GM21526 (cell line): ENCODE measurements around the gene HMGCS1.
"Not testable (repeated sequence)": the region's sequence is repeated elsewhere in the genome, so short reads cannot be mapped to it uniquely, and the experiment has no call there.

Source experiments
- ATAC-seq: cut with Tn5 transposase; IDR thresholded peaks from one replicate; pipeline ENCODE4 v1.9.1; 2021; ENCODE audit warnings: moderate library complexity; ENCODE audit not compliant: unreplicated experiment, low FRiP score

HMGCS1 gene

GRCh38 chr5:43313854-43314457 is 744 bp upstream of the HMGCS1 start:
- ATAC-seq: no peak

DNA sequence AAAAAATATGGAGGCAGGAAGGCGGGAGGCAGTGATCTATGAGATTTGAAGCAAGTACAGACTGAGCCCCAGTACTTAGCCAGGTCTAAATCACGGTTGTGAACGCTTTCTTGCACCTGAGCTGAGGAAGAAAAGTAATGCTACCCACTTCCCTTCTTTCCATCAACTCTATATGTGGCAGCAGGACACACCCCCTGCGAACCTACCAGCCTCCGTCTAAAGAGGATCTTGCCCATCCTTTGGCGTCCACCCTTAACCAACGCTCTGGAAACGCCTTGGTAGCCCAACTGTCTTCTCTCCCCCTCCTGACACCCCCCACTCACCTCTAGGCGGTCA is 545 bp downstream of the HMGCS1 start:
- peak; percentile 1 for ATAC-seq

GRCh38 chr5:43312076-43312661 is 1.0 kb downstream of the HMGCS1 start:
- no peak for ATAC-seq

- no peak for ATAC-seq
Observed at GRCh38 chr5:43309637-43310036, 3.6 kb downstream of the HMGCS1 start.

DNA sequence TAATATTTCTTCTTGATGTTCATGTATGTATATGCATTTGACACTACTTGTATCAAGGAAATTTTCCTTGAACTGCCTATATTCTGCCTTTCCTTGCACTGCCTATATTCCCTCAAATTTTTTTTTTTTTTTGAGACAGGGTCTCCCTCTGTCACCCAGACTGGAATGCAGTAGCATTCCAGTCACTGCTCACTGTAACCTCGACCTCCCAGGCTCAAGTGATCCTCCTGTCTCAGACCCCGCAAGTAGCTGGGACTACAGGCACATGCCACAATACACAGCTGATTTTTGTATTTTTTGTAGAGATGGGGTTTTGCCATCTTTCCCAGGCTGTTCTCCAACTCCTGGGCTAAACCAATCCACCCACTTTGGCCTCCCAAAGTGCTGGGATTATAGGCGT is 4.1 kb downstream of the HMGCS1 start:
- ATAC-seq: no peak

GRCh38 chr5:43306954-43307353 is 6.3 kb downstream of the HMGCS1 start:
- not testable (repeated sequence) for ATAC-seq

GRCh38 chr5:43305948-43306565 is 7.2 kb downstream of the HMGCS1 start:
- no peak for ATAC-seq

DNA sequence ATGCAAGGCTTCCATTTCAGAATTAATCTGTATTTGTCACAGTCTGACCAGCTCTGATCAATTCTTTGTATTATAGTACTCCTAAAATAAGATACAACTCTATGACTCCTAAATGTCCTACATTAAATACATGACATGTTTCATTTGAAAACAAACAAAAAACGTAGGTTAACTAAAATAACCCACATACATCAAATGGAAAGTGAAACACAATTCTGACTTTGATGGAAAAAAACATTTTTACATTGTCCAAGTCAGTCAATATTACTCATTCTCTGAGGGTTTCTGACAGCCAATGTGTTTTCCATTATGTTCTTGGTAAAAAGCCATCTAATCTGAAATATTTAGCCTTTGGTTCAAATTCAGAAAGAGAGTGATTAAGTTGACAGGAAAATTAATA is 8.7 kb downstream of the HMGCS1 start:
- ATAC-seq: no peak

- ATAC-seq: no peak
Observed at GRCh38 chr5:43303242-43303641, 10.0 kb downstream of the HMGCS1 start.

GRCh38 chr5:43302481-43302880 is 10.7 kb downstream of the HMGCS1 start:
- ATAC-seq: no peak

- ATAC-seq: no peak
Observed at GRCh38 chr5:43301653-43302091, 11.5 kb downstream of the HMGCS1 start.

GRCh38 chr5:43300112-43300511 is 13.1 kb downstream of the HMGCS1 start:
- ATAC-seq: no peak

- no peak for ATAC-seq
Observed at GRCh38 chr5:43298443-43298842, 14.8 kb downstream of the HMGCS1 start.

GRCh38 chr5:43296835-43297234 is 16.4 kb downstream of the HMGCS1 start:
- ATAC-seq: no peak

DNA sequence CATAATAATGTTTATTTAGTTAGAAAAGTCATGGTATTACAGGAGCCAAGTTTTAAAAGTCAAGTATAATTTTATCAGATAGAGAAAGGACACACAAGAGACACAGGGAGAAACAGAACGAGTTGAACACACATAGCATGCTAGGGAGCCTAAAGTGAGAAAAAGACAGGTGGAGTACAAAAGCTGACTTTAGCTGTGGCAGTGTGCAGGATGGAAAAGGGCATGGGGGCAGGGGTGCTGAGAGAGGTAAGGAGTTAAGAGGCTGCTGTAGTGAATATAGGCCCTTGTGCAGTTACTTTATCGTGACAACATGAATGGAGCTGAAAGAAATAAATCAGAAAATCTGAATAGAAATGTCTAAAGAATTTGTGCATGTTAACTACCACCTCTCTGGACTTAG is 18.0 kb downstream of the HMGCS1 start:
- no peak for ATAC-seq

DNA sequence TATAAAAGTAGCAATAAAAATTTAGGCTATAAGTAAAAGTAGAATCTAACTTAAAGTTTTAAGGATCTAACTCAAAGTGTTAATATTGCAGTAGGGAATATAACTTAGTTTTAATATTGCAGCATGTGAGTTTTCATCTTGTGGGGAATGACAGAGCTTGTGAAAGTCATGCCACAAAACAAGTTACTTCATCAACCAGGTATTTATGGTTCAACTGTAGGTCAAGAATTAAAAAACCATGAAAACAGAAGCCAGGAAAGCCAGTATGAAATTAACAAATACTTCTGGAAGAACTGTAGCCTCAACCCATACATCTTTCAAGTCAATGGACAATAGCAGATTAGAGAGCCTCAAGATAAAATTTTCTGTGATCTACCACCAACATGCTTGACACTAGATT is 19.0 kb downstream of the HMGCS1 start:
- ATAC-seq: no peak

DNA sequence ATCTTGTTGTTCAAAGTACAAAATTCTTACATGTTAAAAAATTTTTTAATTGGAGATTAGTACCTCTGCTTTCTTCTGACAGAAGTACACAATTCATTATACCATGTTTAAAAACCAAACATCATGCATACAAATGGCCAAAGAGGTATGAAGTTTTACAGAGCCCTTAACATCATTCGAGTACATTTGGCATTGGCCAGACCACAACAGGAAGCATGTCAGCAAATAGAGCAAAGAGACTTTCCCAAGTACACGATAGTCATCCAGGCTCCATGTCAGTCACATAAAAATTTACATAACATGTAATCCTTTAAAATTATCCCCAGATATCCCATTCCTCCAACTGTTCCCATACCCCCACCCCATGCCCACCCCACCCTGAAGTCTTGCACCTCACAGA is 22.5 kb downstream of the HMGCS1 start:
- no peak for ATAC-seq

DNA sequence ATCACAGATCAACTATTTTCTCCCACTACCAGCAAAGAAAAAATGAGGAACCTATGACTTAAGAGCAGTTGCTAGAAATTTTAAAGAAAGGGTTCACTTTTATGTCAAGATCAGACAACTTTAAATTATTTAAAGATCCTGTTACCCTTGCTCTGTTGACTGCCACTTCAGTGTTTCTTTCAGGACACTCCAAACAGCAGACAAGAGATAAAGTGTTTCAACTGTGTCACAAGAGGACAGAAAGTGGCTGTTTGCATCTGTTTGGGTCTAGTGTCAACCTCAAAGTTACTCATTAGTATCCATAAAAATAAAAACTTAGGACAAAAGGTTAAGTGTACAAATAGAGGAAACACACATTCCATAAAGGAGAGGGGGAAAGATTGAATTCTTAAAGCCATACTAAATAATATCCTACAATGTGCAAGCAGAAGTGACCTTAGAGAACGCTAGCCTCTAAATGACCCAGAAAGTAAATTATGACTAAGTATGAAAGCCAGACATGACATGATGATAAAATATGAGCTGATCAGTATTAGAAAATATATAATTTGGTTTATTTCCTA is 24.9 kb downstream of the HMGCS1 start:
- ATAC-seq: no peak

DNA sequence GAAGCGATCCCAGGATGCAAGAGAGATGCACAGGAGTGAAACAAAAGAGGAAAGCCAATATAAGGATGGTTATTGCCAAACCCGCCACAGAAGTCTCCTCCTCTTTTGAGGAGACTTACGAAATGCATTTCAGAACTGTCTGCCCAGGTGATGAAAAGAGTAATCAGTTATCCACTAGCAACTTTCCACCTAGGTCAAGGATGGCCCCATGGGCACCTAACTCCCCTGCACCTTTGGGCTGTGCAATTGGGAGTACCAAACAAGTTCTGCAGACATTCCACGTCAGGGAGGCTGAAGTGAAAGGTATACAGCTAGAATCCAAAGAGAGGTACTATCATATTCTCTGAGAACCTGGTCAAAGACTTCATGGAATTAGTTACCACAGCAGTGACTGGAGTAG is 25.7 kb downstream of the HMGCS1 start:
- ATAC-seq: no peak

DNA sequence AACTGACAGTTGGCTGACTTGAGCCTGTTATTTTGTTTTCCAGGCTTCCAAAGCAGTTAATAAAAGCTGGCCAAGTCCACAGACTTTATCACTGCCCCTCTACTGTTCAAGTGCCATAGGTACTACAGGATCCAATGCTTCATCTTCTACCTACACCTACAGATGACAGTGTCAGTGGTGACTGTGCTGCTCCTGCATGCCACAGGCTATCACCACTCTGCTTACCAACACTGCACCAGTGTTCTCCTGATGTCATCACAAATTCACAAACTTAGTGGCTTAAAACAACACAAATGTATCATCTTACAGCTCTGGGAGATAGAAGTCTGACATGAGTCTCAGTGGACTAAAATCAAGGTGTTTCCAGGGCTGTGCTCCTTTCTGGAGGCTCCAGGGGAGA is 26.6 kb downstream of the HMGCS1 start:
- ATAC-seq: no peak

DNA sequence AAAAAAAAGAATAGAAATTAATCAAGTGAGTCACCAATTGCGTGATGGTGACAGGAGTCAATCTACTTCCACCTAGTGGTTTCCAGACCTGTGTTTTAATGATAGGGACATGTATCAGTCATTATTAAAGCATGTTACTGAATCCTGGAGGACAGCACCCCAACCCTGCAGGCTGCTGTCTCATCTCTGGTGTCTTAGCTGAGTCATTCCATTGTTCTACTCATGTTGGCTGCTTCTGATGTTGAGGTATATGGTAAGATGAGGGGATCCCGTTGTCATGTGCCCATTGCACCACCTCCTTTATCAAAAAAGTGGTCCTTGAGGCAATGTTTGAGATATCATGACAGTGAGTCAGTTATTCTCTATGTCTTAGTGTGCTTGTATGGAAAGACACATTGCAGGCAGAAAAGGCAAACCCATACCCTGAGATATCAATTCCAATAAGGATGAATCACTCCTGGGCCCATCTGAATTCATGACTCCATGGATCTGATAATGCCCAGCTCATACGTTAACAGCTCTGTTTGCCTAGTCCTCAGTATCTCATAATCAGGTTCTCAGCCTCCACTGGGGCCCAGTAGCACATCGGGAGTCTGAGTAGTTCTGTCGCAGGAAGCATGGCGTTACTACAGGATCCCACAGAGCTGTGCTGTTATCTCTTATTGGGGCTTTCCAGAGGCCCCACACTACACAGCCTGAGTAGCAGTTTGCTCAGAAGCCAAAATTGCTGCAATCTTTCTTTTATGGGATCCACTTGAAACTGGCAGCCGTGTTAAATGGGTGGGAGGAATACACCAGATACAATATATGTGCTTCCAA is 31.2 kb downstream of the HMGCS1 start:
- ATAC-seq: no peak
